Dedifferentiated amniotic fluid mesenchymal stem cell (primary cell): ENCODE results near the gene ACSS3.

Experiments
- DNase-seq: peaks from one replicate; pipeline ENCODE4 v3.0.0-alpha.2; 2016; ENCODE audit errors: extremely low spot score

The ACSS3 gene

GRCh38 chr12:81222846-81223592 is 145.1 kb downstream of the ACSS3 start:
- peak; percentile 26 for DNase-seq

DNA sequence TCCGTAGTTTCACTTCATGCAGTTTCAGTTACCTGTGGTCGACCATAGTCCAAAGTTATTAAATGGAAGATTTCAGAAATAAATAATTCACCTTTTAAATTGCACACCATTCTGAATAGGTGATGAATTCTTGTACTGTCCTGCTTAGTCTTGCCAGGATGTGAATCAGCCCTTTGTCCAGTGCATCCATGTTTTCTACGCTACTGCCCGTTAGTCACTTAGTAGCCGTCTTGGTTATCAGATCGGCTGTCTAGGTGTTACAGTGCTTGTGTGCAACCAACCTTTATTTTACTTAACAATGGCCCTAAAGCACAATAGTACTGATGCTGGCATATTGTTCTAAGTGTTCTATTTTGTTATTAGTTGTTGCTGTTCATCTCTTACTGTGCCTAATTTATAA is 146.7 kb downstream of the ACSS3 start:
- no peak for DNase-seq

- no peak for DNase-seq
Measured at GRCh38 chr12:81229759-81230158, 151.9 kb downstream of the ACSS3 start.

DNA sequence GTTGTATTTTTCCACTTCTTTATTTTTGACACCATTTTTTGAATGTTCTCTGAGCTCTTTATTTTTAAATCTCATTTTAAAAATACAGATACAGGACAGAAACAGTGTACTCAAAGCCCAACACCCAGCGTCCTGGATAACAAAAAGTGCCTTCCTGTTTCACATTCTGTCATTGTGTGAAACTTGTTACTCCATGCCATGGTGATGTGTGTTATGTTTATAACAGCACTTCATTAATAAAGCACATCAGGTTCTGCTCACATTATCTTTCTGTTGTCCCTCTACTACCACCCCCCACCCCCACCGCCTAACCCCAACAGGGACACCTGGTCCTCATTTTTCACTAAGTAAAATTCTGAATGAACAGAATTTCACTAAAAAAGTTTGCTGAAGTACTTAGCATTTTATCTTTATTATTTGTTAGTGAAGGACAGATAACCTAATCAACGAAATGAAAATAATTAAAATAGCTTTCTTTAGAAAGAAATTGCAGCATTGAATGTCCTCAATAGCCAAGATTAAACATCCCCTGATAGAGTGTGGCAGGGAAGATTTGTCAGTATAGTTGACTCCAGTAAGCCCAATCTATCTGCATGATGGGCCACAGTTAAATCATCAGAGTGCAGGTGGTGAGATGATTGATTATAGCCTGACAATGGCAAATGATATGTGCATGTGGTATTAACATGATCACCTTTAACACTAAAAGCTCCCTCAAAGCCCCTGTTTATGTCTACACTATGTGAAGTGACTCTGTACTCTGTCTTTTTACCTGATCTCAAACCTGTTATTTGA is 153.9 kb downstream of the ACSS3 start:
- DNase-seq: no peak

DNA sequence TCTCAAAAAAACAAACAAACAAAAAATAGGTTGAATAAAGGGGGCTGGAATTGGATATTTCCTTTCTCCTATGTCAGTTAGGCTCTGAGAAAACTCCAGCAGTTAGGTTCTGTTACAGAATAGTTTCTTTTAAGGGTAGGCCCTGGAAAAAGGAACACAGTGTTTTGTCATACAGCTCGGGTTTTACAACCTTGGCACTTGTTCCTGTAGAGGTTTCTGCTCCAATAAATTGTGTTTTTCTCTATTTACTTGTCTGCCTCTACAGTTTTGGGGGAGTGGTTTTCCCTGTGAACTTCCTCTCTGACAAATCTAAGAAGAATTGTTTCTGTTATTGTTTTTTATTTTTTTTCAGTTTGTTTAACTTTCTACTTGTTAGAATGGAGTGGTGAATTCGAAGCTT is 167.6 kb downstream of the ACSS3 start:
- no peak for DNase-seq

- no peak for DNase-seq
Measured at GRCh38 chr12:81245907-81246570, 168.2 kb downstream of the ACSS3 start.

DNA sequence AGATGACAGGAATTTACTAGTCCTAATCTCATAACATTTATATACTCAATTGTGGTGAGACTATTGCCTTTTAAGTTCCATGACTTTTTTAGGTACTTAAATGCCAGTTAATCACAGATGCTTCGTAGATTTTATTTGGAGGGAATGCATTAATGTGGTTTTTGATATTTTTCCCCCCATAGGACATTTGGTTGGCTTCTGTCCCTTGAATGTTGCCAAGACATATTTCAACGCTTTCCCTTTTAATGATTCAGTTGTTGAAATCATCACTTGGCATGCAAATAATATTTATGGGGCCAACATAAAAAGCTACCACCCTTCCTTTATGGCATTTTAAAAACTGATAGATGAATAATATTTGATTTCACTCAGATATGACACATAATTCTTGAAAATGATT is 172.1 kb downstream of the ACSS3 start:
- DNase-seq: no peak

DNA sequence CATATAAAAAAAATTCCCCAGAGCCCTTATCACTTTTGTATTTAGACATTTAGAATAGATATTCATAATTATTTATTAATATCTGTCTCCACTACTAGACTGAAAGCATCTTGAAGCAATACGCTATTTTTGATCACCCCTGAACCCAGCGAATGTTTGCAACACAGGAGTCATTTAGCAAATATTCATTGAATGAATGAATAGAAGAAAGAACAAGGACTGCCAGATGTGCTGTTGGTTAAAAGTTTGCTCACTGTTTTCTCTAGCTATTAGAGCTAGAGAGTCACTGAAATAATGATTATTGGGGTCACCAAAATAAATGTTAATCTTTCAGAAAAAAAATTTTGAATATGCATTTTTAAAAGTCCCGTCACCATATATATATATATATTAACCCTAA is 174.3 kb downstream of the ACSS3 start:
- no peak for DNase-seq

DNA sequence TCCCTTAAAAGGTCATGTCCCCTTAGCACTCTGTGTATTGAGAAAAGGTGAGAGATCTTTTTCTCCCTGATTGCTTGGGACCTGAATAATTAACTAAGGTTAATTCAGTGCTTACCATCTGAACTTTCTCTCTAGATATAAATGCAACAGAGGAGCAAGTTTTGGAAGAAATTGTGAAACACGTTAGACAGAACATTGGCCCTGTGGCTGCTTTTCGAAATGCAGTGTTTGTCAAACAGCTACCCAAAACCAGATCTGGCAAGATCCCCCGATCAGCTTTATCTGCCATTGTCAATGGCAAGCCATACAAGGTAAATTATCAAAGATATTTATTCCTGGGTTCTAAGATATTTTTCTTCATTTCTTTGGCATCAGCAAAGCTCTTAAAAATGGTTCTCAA is 175.5 kb downstream of the ACSS3 start:
- DNase-seq: no peak

DNA sequence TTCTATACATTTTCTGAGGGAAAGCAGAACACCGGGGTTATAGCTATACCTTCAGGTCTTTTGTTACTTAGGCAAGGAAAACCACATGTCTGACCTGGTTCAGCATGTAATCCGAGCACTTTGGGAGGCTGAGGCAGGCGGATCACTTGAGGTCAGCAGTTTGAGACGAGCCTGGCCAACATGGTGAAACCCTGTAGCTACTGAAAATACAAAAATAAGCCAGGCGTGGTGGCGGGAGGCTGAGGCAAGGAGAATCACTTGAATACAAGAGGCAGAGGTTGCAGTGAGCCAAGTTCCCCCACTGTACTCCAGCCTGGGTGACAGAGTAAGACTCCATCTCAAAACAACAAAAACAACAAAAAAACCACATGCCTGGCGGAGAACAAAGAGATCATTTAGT is 177.6 kb downstream of the ACSS3 start:
- no peak for DNase-seq

DNA sequence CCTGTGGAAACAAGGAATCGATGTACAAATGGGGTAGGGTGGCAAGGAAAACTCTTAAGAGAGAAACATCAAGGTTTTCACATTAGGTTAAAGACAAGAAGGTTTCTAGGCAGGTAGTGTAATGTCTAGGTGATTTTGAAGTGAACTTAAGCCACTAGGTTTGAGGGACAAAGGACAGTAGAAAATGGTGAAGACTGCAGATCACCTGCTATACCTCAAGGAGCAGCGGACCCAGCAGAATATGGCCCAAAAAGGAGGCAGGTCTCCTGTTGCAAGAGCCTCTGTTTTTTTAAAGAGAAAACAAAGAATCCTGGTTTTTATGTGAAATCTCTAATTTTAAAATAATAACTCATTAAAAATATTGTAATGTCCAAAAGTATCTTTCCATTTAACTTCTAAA is 178.1 kb downstream of the ACSS3 start:
- no peak for DNase-seq

GRCh38 chr12:81257947-81258551 is 180.2 kb downstream of the ACSS3 start:
- peak; percentile 83 for DNase-seq

DNA sequence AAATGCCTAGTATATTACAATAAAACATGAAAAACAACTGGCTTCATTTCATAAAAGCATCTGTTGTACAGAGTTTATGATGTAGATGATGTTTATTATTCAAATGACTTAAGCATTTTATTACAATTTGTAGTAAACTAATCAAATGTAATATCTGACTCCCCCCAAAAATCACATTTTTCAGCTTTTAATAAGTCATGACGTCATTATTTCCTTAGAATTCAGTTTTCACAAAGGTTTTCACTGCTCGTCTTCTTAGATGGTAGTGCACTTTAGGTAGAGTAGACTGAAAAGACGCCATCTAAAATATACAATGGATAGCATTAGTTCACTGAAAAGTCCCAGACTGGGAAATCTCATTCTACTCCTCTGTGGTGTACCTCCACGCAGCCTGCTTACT is 181.5 kb downstream of the ACSS3 start:
- DNase-seq: no peak

GRCh38 chr12:81261508-81262207 is 183.8 kb downstream of the ACSS3 start:
- DNase-seq: no peak

- DNase-seq: no peak
Measured at GRCh38 chr12:81263072-81263471, 185.2 kb downstream of the ACSS3 start.

GRCh38 chr12:81270385-81270784 is 192.5 kb downstream of the ACSS3 start:
- no peak for DNase-seq

GRCh38 chr12:81274637-81275529 is 197.0 kb downstream of the ACSS3 start:
- no peak for DNase-seq

GRCh38 chr12:81284137-81284536 is 206.3 kb downstream of the ACSS3 start:
- no peak for DNase-seq

DNA sequence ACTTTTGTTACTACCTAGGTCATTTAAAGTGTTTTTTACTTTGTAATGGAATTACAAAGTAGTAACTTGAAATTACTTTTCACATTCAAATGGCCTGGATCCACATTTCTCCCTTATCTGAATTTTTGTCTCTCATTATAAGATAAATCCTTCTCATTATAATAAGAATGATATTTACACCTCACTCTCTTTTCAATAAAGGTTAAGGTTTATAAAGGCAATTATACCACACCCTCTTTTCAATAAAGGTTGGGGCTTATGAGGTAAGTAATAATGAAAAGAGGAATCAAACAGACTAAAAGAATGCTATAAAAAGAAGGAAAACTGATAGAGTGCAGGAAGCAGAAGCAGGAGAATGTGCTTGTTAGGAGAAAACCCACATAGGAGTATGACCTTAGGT is 210.8 kb downstream of the ACSS3 start:
- DNase-seq: no peak

- no peak for DNase-seq
Measured at GRCh38 chr12:81294325-81295190, 216.7 kb downstream of the ACSS3 start.
